Hypothalamus (tissue), 51 donors: ENCODE results near the gene GRIN2D.
A peak's percentile ranks its signal among the peaks of the same experiment; 100 is the strongest.

Source experiments
- DNase-seq, 51 donors: peaks; one replicate each; lab custom pipeline; 2025; lab: John Stamatoyannopoulos, UW

GRIN2D gene

DNA sequence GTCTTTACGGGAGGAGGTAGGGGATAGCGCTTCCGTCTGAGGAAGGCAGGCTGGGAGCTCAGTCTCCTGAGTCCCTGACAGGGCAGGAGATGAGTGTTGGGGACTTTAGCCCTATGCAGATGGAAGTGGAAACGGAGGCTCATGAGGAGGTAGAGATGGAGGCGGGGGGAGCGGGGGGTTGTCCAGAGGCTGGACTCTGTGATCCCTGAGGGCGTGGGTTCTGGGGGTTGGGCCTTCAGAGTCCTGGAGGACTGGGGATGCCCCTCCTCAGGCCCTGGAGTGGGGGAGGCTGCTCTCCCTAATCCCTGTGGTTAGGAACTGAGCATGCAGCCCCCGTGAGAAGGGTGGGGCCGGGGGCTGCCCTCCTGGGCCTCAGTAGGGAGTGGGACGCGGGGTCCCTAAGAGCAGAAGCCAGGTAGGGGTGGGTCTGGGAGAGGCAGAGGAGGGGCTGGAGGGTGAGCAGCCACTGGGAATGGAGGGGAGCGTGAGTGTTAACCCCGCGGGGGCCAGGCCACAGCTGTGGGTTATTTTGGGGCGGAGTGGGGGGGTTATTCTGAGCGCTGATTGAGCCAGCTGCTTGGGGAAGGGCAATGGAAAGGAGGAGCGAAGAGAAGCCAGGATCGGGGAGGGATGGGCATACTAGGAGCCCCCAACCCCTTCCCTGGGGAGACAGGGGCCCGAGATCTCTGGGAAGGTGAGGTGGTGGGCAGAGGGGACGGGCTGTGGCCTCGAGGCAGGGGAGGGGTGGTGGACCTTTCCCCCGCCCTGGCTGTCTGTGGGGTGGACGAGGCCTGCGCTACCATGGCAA, 2.8 kb downstream of the GRIN2D start:
- DNase-seq, result no peak

DNA sequence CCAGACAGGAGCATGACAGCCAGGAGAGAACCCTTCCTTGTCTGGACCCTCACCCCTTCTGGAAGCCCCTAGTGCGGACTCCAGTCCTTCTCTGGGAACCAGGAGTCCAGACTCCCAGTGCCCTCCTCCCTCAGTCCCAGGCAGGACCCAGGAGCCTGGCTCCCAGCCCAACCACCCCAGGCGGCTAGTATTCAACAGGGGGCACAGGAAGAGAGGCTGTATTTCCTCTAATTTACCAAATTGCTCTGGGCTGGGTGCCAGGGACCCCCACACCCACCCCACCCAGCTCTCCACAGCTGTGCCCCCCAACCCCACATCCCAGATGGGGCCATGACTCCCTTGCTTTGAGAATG, 3.3 kb downstream of the GRIN2D start:
- no peak for DNase-seq

DNA sequence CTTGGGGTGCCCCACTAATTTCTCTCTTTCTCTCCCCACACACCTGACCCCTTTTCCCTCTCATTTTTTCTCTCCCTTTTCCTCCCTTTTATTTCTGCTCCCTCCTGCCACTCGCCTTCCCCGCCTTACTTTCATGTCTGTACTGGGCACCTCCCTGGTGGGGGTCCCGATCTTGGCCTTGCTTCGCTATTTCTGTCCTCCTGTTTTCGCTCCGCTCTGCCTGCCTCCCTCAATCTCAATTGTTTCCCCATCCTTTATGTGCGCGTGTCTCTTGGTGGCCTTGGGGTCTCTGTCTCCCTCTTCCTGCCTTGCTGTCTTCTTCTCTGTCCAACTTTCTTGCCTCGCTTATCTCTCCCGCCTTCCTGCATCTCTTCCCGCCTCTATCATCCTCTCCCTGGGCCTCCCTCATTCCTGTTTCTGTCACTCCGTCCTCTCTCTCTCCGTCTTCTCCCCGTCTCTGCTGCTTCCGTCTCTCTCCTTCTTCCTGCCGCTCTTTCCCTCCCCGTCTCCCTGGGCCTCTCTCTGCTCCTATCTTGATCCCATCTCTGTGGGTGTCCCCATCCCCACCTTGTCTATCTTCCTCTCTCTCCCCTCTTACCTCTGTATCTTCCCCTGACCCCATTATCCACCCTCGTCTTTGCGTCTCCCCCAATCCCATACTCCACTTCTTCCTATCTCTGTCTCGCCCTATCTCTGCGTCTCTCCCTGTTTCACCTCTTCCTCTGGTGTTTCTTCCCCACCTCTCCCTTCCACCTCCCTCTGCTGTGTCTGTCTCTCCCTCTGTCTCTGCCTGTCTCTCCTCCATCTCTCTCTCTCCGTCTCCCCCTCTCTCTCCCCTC, 4.0 kb downstream of the GRIN2D start:
- DNase-seq, result no peak

DNA sequence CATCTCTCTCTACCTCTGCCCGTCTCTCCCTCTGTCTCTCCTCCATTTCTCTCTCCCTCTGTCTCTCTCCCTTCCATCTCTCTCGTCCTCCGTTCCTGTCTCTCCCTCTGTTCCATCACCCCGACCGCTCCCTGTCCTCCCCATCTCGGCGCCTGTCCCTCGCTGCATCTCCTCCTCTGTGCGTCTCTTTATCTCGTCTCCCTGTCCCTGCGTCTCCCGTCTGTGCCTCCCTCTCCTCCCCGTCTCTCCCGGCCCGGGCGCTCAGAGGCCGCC, 4.6 kb downstream of the GRIN2D start:
- DNase-seq, result no peak

DNA sequence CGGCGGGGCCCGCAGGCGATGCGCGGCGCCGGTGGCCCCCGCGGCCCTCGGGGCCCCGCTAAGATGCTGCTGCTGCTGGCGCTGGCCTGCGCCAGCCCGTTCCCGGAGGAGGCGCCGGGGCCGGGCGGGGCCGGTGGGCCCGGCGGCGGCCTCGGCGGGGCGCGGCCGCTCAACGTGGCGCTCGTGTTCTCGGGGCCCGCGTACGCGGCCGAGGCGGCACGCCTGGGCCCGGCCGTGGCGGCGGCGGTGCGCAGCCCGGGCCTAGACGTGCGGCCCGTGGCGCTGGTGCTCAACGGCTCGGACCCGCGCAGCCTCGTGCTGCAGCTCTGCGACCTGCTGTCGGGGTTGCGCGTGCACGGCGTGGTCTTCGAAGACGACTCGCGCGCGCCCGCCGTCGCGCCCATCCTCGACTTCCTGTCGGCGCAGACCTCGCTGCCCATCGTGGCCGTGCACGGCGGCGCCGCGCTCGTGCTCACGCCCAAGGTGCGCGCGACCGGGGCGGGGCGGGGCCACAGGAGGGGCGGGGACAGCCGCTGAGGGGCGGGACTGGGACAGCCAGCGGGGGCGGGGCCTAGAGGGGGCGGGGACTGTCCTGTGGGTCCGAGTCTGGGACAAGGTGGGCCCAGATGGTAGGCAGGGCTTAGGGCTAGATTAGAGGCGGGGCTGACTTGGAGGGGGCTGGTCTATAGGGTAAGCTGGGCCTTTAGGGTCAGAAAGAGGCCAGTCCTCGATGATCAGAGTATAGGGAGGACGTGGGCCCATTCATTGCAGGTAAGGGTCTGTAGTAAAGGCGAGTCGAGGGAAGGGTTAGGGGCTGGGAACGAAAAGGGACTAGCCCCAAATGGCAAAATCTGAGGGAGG, 5.1 kb downstream of the GRIN2D start:
- DNase-seq, result peak in 15 of 51 donors; percentile 8 to 57 (median 27)

DNA sequence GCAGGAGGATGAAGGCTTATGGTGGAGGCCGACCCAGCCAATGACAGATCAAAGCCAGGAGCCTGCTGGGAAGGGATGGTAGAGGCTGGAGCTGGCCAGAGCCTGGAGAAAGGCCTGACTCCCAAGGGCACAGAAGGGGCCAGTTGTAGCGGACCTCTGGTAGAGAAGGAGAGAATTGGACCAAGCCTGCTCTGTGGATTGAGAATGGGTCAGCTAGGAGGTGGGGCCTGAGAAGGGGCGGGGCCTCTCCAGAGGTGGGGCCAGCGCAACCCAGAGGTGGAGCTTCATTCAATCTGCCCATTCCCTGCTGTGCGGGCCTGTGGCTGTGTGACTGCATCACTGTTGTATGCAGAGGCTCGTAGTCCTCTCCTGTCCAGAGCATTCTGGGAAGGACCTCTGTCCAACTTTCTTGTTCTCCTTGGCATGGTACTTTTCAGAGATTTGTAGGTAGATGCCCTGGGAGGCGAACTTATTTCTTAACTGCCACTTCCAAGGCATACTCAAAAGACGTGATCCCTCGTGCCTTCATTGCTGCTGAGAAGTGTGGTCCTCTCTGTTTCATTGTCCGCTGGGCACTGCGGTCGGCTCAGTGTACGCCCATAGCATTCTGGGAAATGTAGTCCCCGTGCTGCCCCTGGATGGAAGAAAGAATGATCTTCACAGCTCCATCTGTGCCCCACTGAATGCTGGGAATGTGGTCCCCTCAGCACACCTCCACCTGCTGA, 6.7 kb downstream of the GRIN2D start:
- peak in 1 of 51 donors; percentile 6 for DNase-seq

DNA sequence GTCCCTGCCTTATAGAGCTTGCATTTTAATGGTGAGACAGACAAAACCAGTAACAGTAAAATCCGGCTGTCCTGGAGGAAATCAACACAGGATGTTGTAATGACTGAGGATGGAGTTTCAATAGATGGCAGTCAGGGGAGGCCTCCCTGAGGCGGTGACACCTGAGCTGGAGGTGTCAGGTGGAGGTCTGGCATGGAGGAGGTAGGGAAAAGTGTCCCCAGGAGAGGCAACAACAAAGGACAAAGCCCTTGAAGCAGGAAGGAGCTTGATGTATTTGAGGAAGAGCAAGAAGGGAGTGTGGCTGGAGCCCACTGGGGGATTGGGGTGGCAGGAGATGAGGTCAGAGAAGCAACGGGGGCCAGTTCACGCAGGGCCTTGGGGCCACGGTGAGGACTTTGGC, 7.8 kb downstream of the GRIN2D start:
- no peak for DNase-seq

DNA sequence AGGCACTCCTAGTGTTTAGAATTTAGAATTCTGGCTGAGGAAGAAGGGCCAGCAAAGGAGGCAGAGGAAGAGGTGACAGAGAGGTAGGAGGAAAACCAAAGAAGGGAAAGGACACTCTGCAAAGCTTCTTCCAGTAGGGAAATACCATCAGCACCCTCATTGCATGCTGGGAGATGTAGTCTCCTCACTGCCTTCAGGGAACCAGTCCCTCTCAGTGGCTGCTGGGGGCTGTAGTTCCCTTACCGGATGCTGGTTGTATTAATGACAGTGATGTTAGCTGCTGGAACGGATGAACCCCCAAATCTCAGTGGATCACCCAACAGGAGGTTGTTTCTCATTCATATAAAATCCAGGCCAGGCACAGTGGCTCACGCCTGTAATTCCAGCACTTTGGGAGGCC, 10.1 kb downstream of the GRIN2D start:
- DNase-seq, result peak in 22 of 51 donors; percentile 7 to 56 (median 30)

DNA sequence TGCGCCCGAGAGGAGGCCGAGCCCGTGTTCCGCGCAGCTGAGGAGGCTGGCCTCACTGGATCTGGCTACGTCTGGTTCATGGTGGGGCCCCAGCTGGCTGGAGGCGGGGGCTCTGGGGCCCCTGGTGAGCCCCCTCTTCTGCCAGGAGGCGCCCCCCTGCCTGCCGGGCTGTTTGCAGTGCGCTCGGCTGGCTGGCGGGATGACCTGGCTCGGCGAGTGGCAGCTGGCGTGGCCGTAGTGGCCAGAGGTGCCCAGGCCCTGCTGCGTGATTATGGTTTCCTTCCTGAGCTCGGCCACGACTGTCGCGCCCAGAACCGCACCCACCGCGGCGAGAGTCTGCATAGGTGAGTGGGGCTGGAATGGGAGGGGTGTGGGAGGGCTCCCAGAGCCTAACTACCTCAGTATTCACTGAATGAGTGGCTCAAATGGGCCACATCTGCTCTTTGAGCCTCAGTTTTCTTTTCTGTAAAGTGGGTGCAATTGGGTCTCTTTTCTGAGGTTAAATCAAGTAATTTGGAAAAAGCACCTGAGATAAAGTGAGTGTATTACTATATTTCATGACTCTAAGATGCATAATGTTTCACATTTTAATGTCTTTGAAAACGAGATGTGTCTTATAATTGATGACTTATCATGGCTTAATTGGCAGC, 11.7 kb downstream of the GRIN2D start:
- DNase-seq, result no peak

DNA sequence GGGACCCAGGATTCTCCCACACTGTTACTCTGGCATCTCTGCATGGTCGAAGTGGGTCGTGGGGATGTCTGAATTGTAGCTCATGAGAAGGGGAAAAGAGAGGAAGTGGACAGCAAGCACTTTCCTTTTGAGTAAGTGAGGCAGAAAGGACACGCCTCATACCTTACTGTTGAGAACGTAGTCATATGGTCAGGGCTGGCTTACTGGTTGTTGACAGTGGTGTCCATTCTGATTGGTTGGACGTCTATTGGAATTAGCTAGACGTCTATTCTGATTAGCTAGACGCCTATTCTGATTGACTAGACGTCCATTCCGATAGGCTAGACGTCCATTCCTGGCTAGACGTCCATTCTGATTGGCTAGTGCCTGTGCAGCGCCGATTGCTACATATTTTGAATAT, 12.4 kb downstream of the GRIN2D start:
- no peak for DNase-seq

DNA sequence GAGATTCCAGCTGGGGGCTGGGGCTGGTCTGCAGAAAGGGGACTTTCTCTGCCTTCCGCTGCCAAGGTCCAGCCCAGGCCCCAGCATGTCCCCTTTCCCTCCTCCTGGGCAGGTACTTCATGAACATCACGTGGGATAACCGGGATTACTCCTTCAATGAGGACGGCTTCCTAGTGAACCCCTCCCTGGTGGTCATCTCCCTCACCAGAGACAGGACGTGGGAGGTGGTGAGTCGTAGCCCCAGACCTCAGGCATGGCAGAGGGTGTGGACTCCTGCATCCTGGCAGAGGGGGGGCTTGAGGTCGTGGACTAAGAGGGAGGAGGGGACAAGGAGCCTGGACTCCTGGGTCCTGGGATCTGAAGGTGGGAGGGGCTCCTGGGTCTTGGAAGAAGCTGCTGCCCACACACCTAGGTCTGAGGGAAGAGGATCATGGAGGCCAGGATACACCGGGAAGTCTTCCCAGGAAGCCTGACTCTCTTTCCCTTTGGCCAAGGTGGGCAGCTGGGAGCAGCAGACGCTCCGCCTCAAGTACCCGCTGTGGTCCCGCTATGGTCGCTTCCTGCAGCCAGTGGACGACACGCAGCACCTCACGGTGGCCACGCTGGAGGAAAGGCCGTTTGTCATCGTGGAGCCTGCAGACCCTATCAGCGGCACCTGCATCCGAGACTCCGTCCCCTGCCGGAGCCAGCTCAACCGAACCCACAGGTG, 20.6 kb downstream of the GRIN2D start:
- no peak for DNase-seq

DNA sequence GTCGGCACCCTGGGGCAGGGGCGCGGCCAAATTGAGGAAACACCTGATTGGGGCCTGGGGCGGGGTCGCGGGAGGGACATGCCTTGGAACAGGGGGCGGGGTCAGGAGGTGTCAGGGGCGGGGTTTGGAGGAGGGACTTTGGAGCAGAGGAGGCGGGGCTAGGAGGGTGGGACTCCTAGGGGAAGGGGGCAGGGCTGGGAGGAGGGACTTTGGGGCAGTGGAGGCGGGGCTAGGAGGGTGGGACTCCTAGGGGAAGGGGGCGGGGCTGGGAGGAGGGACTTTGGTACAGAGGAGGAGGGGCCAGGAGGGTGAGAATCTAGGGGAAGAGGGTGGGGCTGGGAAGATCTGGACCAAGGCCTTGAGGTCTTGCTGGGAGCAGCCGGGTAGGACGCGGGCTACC, 21.9 kb downstream of the GRIN2D start:
- DNase-seq, result peak in 17 of 51 donors; percentile 9 to 61 (median 33)

DNA sequence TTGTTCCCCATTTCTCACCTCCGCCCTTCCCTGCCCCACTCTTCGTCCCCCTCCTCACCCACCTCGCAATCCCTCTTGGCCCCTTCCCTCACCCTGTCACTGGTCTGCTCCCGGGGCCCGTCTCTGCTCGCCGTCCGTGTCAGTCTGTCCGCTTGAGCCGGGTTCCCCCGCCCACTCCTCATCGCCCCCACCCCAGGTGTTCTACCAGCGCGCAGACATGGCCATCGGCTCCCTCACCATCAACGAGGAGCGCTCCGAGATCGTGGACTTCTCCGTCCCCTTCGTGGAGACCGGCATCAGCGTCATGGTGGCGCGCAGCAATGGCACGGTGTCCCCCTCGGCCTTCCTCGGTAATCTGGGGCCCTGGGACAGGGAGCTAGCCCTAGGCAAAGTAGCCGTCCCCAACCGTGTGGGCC, 22.3 kb downstream of the GRIN2D start:
- DNase-seq, result no peak

DNA sequence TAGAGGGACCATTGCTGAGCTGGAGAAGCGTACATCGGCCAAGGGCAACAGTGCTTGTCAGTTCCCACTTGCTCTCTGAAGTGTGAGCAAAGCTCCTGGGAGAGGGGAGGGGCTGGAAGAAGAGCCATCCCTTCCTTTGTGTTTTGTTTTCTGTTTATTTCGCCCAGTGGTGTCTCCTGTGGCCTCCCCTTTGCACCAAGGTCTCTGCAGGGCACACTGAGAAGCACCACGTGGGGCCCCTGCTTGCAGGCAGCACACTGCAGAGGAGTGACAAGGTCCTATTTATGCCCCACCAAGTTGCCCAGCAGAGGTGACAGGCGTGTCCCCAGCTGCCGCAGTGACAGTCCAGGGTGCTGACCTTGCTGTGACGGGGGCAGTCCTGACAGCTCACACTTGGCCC, 24.0 kb downstream of the GRIN2D start:
- DNase-seq, result no peak

DNA sequence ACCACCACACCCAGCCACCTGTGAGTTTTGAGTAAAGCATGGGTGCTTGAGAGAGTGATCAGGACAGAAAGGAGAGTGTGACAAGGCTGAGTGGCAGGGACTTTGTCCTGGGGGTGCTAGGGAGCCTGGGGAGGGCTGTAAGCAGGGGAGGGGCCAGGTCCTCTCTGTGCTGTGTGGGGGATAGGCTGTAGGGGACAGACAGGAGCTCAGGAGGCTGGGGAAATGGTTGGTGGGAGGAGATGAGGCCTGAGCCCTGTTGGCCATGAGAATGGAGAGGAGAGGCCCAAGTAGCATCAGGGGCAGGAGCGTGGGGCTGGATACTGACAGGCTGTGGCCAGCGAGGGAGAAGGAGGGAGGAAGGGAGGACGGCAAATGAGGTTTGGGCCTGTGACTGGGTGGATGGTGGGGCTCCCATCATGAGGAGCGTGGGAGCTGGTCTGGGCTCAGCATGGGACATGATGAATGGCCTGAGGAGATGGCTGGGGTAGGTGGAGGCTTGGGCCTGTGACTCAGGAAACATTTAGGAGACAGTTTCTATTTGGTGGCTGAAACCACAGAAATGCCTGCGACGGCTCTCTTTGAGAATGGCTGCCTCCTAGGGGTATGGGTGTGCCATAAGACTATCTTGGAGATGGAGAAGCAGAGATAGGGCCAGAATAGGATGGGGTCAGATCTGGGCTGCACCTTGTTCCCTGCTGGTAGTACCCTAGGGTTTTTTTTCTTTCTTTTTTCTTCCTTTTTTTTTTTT, 25.0 kb downstream of the GRIN2D start:
- DNase-seq, result no peak

DNA sequence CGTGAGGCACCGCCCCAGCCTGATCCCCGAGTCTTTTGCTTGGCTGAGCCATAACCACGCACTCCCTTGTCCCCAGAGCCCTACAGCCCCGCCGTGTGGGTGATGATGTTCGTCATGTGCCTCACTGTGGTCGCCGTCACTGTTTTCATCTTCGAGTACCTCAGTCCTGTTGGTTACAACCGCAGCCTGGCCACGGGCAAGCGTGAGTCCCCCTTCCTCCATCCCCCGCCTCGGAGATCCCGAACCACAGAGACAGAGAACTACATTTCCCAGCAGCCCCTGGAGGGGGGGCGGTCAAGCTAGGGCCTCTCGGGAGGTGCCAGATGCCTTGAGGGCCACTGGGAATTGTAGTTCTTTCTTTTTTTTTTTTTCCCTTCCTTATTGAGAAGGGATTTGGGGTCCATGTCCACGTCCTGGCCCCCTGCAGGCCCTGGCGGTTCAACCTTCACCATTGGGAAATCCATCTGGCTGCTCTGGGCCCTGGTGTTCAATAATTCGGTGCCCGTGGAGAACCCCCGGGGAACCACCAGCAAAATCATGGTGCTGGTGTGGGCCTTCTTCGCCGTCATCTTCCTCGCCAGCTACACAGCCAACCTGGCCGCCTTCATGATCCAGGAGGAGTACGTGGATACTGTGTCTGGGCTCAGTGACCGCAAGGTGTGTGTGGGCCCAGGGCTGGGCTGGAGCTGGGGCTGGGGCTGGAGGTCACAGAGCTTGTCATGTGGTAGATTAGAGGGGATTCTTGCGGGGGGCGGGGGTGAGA, 25.9 kb downstream of the GRIN2D start:
- DNase-seq, result peak in 22 of 51 donors; percentile 11 to 50 (median 28)

DNA sequence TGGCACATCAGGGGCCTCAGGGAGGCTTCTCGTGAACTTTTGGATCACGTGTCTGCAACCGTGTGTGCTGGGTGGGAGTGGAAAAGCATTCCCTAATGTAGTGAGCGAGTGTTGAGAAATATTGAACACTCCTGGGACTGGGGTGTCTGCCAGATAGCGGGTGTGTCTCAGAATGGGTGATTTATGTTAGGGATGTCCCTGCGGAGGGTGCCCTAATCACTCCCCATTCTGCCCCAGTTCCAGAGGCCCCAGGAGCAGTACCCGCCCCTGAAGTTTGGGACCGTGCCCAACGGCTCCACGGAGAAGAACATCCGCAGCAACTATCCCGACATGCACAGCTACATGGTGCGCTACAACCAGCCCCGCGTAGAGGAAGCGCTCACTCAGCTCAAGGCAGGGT, 28.1 kb downstream of the GRIN2D start:
- DNase-seq, result no peak

DNA sequence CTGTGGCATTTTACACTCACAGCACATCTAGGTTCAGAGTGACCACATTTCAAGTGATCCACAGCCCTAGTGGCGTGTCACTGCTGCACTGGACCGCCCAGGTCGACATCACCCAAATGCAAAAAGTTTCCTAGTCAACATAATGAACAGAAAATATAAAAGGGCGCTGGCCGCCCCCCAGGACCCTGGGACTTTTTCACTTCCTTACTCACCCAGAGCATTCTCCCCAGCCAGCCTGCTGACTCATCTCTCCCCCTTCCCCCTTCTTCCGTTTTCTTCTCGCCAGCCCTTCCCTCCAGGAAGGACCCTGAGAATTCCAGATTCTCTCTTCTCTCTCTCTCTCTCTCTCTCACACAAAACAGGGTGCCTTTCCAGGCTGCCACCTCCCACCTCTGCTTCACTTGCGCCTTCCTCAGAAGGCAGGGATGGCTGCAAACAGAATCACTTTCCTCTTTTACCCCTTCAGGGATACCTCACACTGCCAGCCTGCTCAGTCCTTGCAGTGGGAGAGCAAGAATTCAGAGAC, 31.3 kb downstream of the GRIN2D start:
- peak in 7 of 51 donors; percentile 4 to 48 (median 12) for DNase-seq
